Measurements from ENCODE around the gene NFASC.

Gene NFASC

DNA sequence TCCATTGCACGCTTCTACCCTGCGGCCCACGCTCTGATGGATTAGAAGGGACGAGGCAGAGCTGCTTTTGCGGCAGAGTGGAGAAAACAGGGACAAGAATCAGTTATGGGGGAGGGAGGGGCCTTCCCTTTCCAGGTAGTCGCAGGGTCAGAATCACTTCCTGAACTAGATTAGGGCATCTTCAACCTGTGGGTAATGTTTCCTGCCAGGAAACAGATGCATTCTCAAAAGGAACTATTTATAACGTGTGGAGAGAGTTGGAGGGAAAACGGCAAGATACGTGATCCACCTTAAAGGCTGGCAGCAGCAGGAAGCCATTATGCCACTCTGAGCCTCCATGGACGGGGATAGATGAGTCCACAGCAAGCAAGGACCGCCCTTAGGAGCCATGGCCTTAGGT is 112.5 kb downstream of the NFASC start:
- no peak for DNase-seq (ENCODE audit: low read depth)

DNA sequence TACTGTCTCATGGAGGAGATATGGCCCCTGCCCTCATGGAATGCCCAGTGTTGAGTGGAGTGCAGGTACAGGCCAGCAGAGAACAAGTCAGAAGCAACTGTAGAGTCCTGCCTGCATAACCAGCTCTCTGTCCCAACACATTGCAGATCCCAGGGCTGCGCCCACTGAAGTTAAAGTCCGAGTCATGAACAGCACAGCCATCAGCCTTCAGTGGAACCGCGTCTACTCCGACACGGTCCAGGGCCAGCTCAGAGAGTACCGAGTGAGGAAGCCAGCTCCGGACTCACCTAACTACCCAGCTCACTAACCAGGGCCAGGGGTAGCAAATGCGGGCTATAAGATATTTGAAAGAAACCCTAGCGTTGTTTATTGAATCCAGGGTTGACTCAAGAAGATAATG is 113.2 kb downstream of the NFASC start:
- DNase-seq (ENCODE audit: low read depth) = no peak

DNA sequence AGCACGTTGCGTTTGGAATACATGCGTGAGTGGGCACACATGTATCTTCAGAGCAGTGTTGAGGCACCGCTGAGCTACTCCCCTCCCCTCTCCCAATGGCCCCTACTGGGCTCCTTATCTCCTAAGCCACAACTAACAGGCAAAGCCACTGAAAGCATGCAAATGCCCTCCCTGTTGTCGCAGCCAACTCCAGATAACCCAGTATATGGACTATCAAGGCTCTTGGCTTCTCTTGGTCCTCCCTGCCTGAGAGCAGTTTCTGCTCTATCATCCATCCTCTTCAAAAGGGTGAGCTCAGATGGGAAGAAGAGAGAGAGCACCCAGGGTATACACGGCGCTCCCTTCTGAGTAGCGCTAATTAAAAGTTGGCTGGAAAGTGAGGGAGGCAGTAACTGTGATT is 113.8 kb downstream of the NFASC start:
- no peak for DNase-seq (ENCODE audit: low read depth)

DNA sequence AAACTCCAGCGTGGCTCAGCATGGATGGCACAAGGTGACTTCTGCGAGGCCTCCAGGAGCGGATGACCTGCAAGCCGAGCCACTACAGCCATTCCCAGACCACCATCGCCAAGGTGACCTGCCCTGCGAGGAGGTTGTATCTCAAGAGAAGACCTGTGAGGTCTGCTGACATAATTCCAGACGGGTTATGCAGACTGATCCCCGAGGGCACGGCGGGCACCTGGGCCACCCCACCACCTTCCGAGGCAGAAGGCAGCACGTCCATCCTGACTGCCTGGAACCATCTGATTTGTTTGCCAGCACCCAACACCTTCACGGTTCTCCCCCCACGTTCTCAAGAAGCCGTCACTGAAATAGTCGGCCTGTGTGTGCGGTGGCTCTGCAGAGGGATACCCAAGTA is 115.5 kb downstream of the NFASC start:
- DNase-seq (ENCODE audit: low read depth) = no peak

DNA sequence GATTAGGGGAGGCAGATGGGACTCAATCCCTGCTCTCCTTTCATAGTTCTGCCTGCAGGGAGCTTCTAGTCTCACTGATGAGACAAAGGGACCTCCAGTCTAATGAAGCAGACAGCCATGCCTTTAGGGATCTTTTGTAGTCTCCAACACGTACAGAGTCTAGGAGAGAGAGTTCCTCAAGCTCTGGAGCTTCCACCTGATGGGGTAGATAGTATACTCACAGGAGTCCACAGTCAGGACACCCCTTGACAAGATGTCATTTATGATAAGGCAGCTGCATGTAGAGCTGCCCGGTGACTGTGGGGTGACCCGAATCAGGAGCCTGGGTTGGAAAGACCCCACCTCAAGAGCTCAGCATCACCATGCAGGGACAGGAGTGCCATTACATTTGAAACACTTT is 117.0 kb downstream of the NFASC start:
- no peak for DNase-seq (ENCODE audit: low read depth)

DNA sequence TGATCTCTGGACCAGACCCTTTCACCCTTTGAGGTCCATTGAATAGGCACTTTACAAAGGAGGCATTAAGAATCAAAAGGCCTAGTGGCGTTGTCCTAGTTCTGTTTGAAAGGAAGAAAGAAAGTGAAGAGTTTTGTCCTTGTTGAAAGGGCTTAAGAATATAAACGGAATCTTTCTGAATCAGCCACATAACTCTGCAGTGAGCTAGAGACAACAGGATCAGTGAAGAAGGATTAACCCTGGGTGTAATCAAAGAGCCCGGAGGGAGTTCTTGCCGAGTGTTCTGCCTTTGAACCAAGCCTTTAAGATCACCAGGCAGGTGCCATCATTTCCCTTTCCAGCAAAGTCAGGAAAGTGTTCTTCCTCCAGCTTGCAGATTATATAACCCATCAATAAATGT is 117.5 kb downstream of the NFASC start:
- no peak for DNase-seq (ENCODE audit: low read depth)

DNA sequence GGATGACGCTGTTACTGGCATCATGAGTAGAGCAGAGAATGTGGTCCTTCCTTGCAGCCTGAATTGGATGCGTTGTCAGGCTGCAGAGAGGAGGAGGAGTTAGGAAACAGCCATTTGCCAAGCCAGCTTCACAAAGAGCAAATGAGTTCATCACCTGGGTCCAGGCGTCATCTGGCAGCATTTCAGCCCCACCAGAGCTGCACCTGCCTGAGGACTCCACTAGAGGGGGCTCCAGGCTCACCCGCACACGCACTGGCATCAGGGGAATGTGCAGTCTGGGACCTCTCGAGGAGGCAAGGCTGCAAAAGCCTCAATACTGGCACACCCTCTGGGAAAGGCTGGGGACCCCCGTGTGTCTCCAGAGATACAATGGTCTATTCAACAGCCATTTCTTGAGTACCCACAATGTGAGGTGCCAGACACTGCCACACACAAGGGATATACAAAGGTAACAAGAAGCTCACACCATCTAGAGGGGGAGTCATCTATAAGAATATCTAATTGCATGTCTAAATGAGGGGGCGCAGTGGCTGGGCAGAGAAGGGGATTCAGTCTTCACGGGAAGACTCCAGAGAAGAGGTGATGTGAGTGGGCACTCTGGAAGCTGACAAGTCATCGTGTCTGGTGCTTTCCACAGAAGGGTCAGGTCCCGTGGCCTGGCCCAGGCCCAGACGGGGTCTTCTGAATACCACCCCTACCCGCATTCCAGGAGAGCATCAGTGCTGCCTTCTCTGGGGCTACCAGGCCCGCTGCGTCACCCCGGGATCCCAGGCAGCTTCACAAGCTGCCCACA is 118.8 kb downstream of the NFASC start:
- no peak for DNase-seq (ENCODE audit: low read depth)

DNA sequence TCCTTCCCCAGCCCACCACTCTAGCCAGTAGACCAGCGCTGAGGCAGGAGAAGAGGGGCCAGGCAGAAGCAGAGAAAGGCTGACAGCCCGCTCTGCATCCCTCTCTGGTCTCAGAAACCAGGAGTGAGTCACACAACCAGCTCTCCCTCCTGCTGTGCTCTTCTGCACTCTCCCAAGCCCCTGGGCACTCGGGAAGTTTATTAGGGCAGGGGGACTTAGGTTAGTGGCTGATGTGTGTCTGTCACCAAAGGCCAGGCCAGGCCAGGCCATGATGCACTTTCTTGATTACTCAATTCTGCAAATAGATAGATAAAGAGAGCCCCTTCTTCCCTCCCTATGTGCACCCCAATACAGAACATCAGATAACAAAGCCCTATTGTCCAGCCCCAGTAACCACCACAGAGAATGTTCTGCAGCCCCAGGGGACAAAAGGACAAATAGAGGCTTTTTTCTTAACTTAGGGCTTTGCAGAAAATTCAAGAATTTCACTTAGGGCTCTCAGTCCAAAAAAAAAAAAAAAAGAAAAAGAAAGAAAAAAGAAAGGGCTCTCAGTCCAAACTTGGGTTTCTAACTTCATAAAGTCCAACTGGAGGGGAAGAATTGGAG is 119.5 kb downstream of the NFASC start:
- no peak for DNase-seq (ENCODE audit: low read depth)

DNA sequence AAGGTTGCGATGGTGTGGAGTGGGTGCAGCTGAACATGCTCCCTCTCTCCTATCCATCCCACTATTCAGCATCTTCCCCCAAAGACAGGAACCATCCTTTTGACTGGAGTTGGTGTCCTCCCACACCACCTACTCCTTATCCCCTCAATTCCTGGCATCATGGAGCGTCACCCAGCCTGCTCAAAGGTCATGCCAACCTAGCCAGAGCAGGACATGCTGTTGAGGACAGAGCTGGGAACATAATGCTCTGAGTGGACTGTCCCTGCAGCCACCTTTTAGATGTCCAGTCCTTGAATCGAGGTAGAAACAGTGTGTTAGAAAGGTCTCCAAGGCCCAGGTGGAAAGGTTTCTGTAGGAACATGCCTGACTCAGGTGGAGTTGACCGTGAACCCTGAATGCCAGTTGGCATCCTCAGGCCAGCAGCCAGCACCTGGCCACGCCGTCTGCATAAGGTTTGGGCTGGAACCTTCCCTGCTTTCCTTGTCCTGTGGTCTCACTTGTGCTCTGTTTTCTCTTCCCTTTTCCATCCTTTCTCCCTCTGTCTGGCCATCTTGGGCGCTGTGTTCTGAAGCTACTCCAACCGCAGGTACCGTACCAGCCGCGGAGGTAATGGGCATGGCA is 120.2 kb downstream of the NFASC start:
- no peak for DNase-seq (ENCODE audit: low read depth)

DNA sequence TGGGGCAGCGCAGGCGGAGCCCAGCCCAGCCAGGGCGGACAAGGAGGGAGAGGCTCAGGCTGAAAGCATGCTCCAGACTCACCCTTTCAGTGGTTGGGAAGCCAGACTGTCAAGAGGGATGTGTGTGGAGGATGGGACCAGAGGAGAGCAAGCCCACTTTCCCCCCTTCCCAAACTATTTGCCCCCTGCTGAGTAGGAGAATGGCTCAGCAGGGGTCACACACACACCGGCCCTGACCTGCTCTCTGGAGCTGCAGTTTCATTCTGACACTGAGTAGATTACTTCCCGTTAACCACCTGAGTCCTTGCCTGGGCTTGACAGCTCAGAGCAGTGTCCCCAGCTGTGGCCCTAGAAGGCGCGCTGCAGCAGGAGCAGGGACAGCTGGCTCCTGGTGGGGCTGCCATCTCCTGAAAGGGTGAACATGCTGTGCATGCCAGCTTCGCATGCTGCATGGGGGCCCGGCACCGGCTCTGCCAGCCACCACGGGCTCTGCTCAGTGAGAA is 120.7 kb downstream of the NFASC start:
- no peak for DNase-seq (ENCODE audit: low read depth)

DNA sequence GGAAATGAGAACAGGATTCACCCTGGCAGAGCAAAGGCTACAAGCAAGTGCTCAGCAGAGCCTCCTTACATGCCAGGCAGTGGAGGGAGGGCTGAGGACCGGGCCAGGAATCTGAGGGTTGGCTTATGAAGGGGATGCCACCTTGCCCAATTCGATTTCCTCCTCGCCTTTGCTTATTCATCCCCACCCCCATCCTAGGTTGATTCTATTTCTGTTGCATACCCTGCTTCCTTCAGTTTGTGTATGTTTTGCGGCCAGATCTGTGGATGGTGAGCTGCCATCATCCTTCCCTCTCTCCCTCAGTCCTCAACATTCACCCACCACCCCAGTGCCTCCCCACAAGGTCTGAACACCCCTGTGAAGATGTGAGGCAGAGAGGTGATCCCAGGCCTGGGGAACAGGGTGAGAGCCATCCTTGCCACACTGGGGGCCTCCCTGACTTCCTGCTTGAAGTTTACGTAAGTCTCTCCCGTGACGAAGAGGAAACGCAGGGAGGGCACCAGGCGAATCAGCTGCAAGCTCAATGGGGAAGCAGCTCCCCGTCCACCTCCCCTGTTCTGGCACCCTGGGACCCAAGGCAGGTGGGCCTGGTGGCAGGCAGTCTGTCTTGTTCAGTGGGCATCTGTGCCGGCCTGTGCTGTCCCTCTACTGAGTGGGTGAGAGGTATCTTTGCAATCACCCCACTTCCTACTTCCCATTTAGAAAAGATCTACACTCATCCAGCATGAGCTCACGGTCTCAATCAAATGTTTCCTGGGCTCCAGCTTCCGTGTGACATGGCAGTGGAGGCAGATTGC is 121.7 kb downstream of the NFASC start:
- no peak for DNase-seq (ENCODE audit: low read depth)

DNA sequence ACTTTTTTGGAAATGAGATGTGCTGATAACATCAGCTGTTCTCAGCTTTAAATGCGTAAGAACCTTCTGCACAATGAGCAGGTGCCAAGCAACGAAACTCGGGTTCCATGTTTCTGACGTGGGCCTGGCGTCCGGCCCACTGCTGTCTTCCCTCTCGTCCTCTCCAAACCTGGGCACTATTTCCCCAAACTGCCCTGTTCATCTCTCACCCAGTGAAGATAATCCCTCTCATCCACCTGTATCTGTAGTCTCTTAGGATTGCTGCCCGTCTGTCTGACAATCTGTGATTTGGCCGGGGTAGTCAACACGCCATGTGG is 122.3 kb downstream of the NFASC start:
- DNase-seq (ENCODE audit: low read depth) = no peak

DNA sequence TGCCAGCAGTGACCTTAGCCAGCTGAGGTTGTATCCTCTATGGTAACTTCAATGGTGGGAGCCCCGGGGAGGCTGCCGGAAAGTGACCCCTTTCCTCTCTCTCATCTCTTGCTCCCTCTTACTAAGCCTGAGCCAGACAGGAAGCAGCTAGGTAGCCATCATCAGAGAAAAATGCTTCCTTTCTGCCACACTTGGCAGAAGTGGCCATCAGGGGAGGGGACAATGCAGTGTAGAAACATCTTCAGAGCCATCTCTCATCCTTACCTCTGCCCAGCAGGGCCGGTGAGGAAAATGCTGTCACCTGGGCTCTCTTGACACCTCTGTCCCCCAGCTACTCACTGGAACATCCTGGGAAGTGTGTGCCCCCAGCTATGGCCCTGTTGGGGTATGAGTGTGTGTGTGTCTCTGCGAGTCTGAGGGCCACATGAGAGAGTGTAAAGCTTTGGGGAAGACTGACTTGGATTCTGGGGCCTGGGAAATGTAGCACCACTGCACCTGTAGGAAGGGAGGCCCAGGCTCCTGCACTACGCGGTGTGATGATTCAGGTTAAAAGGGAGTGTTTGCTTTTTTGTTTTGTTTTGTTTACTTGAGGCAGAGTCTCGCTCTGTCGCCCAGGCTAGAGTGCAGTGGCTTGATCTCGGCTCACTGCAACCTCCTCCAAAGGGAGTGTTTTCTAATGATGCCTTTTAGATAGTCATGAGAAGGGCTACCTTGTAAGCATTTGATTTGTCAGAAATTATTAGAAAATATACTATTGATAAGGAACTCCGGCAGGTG is 123.6 kb downstream of the NFASC start:
- DNase-seq (ENCODE audit: low read depth) = no peak

DNA sequence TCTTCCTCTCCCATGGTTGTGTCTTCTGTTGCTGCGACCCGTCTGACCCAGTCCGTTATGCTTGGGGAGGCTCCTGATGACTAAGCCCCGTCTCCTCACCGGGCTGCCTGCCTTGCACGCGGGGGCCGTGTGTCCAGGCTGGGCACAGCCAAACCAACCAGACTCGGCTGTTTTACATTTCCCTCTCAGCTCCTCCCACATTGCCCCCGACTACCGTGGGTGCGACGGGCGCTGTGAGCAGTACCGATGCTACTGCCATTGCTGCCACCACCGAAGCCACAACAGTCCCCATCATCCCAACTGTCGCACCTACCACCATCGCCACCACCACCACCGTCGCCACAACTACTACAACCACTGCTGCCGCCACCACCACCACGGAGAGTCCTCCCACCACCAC is 126.3 kb downstream of the NFASC start:
- no peak for DNase-seq (ENCODE audit: low read depth)

DNA sequence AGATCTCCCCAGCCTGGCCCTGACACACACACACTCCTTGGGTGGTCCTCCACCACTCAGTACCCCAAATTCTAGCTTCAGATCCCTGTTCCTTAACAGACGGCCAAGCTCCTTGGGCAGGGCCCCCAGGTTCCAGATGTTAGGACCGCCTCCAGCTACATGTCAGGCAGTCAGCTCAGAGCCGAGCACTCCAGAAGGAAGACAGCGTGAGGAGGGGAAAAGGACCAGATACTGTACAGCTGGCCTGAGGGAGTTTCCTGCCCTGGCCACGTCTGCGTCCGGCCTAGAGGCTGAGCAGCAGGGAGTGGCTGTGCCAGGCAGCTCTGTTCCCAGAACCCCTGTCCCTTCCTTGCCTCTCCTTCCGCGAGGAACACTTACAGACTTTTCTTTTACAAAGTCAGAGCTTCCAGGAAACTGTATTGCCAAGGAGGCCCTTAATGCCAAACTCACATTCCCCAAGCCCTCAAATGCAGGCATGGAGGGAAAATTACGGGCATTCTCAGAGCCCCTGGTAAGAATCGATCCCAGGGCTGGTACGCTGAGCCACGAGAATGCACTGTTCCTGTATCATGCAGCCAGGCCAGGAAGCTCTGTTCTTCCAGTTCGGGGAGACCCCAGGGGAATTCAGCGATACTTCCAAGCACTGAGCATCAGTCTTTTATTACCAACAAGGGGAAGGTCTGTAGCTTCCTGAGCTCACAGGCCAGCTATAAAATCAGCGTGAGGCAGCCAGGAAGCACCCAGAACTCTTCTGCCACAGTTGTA is 127.1 kb downstream of the NFASC start:
- DNase-seq (ENCODE audit: low read depth) = no peak

DNA sequence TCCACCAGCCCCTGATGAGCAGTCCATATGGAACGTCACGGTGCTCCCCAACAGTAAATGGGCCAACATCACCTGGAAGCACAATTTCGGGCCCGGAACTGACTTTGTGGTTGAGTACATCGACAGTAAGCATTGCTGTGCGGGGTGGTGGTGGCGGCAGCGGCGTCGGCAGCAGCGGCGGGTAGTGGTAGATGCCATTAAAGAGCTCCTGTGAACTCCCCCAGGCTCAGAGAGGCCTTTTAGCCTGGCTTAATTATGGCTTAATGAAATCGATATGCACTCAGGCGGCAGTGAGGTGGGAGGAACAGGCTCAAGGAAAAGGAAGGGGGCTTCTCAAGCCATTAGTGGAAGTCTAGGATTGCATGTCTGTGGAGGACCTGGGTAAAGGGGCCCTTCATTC is 130.5 kb downstream of the NFASC start:
- DNase-seq (ENCODE audit: low read depth) = no peak

DNA sequence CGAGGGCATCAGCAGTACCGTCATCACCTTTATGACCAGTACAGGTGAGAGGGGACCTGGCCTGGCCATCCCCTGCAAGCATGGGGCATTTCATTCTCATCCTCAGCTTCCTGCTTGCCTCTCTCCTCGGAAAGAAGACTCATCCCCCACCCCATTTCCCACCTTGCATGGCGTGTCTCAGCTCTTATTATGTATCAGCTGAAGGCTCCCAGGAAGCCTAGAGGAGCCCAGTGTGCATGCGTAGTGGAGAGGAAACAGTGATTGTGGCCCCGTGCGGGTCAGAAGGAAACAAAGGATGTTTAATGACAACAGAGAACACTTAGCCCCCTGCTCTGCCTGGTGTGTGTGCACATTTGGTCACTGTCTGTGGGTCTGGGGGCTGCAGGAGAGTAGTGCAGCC is 132.0 kb downstream of the NFASC start:
- DNase-seq (ENCODE audit: low read depth) = no peak

DNA sequence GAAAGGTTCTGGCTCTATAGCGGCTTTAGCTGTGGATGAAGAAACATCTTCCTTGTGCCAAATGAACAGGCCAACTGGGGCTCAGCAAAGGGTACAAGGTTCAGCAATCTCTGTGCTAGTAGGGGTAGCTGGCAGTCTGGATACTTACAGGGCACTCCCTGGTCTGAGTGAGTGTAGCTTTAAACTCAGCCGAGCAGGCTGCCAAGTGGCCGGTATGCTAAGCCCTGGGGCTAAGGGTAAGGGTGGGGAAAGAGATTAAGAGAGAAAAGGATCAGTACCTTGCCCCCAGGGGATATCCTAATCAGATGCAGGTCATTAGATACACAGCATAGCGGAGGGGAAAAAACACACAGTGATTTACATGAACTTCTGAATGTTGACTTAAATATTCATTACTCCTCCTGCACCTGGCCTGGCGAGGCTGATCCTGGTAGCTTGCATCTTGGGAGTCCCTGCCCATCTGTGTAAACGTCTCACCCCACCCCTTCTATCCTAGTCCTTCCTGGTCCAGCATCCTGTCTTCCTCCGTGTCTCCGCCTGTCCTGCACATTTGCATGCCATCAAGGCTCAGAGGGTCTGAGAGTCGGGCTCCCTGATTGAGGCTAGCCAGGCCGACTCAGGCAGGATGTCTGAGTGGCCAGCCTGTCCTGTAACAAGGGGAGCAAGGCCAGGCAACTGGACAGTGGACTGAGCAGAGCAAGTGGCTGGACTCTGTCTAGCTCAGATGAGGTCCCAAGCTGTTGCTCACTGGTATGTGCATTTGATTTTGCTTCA is 132.9 kb downstream of the NFASC start:
- DNase-seq (ENCODE audit: low read depth) = no peak

DNA sequence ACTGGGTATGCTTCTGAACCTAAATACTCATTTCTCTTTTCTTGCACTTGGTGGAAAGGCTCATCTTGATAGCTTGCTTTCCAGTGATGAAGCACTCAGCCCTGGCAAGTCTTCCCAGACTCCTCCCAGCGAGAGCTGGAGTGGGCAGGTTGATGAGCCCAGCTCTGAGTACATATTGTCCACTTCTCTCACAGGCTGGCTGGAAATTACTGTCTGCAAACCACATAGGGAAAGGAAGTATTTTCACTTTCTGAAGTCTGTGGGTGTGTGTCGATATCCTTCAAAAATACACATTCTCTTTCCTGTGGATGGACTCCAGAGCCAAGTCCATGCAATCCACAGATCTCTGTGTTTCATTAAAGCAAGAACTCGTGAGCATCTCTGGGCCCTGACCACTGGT is 133.7 kb downstream of the NFASC start:
- DNase-seq (ENCODE audit: low read depth) = no peak

DNA sequence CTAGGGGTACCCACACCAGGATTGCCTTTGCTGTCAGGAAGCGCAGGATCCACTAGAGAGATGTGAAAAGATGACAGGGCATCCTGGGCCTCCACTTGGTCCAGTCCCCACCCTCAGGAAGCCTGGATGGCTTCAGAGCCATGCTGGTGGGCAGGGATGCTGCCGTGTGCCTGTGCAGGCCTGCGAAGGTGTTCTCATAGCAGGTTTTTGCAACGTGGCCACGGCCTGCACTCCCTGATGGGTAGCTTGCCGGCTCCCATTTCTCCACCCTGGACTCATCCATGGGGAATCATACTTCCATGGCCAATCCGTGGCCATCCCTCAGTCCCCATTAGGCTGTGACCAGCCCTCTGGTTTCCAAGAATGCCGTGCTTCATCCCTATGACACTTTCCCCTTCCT is 138.2 kb downstream of the NFASC start:
- no peak for DNase-seq (ENCODE audit: low read depth)
